Measurements from ENCODE around the gene MRPL14. TPM values are rescaled to one million over a fixed set of nuclear protein-coding genes. Genes with fewer than 3 reads are reported as not detected.
A peak's percentile ranks its signal among the peaks of the same experiment; 100 is the strongest.

Gene MRPL14
- total and polyA plus RNA-seq, 10 of the 15 experiments (the other 5 are each of a cell fraction or from before 2014, with no cell fraction given): 80.5 to 294 (median 122) TPM

GRCh38 chr6:44076356-44077213 is 50.7 kb downstream of the MRPL14 start (continued):
- TF ChIP-seq EGR1 (IDR thresholded peaks at IDR 0.05; ENCODE audit: borderline replicate concordance in 1 of 2, low read depth in 2 of 2, low read length in 2 of 2): peak in 1 of 2 experiments; percentile 89; a peak in 2 of 3 replicates
- TF ChIP-seq IKZF2 (IDR thresholded peaks at IDR 0.05): peak; percentile 22 to 61; a peak in 3 of 4 replicates
- TF ChIP-seq, protein P1, sequence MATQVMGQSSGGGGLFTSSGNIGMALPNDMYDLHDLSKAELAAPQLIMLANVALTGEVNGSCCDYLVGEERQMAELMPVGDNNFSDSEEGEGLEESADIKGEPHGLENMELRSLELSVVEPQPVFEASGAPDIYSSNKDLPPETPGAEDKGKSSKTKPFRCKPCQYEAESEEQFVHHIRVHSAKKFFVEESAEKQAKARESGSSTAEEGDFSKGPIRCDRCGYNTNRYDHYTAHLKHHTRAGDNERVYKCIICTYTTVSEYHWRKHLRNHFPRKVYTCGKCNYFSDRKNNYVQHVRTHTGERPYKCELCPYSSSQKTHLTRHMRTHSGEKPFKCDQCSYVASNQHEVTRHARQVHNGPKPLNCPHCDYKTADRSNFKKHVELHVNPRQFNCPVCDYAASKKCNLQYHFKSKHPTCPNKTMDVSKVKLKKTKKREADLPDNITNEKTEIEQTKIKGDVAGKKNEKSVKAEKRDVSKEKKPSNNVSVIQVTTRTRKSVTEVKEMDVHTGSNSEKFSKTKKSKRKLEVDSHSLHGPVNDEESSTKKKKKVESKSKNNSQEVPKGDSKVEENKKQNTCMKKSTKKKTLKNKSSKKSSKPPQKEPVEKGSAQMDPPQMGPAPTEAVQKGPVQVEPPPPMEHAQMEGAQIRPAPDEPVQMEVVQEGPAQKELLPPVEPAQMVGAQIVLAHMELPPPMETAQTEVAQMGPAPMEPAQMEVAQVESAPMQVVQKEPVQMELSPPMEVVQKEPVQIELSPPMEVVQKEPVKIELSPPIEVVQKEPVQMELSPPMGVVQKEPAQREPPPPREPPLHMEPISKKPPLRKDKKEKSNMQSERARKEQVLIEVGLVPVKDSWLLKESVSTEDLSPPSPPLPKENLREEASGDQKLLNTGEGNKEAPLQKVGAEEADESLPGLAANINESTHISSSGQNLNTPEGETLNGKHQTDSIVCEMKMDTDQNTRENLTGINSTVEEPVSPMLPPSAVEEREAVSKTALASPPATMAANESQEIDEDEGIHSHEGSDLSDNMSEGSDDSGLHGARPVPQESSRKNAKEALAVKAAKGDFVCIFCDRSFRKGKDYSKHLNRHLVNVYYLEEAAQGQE (IDR thresholded peaks at IDR 0.05; ENCODE audit: low read depth, low read length): no peak
- no peak for TF ChIP-seq SMAD5 (IDR thresholded peaks at IDR 0.05; ENCODE audit: low read depth)
- peak; percentile 91 for TF ChIP-seq GATAD2B (conservative IDR thresholded peaks at IDR 0.05; ENCODE audit: low read depth)

All from GM12878 (cell line).